Measurements from ENCODE around the gene GALNT6.
A peak's percentile ranks its signal among the peaks of the same experiment; 100 is the strongest.

The GALNT6 gene

GRCh38 chr12:51405801-51406207 is 14.6 kb upstream of the GALNT6 start:
- DNase-seq: no peak

DNA sequence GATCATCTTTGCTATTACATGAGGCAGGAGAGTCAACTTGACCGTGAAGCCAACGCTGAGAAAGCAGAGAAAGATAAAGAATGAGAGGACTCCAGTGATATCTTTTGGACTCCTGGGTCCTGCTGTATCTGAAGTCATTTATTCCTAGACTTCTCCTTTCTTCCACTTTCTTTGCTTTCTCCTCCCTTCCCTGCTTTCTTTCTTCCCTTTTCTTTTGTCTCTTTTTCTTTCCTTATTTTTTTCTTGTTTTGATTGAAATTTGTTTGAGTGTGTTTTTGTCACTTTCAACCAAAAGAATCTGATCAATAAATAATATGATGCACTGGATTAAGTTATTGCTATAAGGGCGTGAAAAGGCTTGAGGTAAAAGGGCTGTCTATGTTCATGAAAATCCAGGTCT is 13.4 kb upstream of the GALNT6 start:
- no peak for DNase-seq

- no peak for DNase-seq
These were observed 12.5 kb upstream of the GALNT6 start for GRCh38 chr12:51403681-51404136.

GRCh38 chr12:51403159-51403558 is 12.0 kb upstream of the GALNT6 start:
- DNase-seq: peak; percentile 25

DNA sequence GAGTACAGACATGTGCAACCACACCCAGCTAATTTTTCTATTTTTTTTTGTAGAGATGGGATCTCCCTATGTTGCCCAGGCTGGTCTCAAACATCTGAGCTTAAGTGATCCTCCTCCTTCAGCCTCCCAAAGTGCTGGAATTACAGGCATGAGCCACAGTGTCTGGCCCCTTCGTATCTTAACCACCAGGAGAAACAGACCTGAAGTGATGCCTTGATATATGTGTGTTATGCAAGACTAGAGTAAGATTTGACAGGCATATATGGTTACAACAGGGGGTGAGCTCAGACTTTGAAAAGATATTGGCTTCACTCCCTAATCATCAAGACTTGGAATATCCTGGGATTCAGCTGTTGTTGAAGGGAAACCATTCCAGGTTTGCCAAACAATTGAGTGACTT is 10.7 kb upstream of the GALNT6 start:
- DNase-seq: no peak

- no peak for DNase-seq
These were observed 10.3 kb upstream of the GALNT6 start for GRCh38 chr12:51401486-51401885.

DNA sequence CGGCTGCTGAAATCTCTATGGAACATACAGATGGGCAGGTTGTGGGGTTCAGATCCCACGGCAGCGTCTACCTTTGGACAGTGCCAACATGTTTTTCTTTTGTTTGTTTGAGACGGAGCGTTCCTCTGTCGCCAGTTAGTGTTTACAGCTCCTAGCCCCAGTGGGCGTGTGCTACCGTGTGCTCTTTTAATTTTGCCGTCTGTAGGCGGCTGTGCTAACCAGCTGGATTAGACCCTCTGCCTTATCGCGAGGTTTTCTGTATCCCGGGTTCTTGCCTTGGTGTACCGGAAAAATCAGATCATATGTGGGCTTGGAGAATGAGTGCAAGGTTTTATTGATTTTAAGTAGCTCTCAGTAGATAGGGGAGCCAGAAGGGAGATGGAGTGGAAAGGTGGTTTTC is 9.8 kb upstream of the GALNT6 start:
- no peak for DNase-seq

DNA sequence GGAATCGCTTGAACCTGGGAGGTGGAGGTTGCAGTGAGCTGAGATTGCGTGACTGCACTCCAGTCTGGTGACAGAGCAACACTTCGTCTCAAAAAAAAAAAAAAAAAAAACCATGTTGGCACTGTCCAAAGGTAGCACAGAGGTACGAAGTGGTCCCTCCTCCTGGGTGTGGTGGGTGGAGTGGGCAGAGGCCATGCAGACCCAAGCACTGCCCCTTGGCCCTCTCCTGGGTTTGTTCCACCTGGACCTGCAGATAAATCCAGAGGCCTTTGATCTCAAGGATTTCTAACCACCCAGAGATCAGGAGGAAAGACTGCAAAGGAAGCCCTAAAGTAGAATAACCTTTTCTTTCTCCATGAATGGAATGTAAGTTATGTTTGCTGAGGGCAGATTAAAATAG is 8.7 kb upstream of the GALNT6 start:
- no peak for DNase-seq

GRCh38 chr12:51397670-51398069 is 6.5 kb upstream of the GALNT6 start:
- DNase-seq: no peak

DNA sequence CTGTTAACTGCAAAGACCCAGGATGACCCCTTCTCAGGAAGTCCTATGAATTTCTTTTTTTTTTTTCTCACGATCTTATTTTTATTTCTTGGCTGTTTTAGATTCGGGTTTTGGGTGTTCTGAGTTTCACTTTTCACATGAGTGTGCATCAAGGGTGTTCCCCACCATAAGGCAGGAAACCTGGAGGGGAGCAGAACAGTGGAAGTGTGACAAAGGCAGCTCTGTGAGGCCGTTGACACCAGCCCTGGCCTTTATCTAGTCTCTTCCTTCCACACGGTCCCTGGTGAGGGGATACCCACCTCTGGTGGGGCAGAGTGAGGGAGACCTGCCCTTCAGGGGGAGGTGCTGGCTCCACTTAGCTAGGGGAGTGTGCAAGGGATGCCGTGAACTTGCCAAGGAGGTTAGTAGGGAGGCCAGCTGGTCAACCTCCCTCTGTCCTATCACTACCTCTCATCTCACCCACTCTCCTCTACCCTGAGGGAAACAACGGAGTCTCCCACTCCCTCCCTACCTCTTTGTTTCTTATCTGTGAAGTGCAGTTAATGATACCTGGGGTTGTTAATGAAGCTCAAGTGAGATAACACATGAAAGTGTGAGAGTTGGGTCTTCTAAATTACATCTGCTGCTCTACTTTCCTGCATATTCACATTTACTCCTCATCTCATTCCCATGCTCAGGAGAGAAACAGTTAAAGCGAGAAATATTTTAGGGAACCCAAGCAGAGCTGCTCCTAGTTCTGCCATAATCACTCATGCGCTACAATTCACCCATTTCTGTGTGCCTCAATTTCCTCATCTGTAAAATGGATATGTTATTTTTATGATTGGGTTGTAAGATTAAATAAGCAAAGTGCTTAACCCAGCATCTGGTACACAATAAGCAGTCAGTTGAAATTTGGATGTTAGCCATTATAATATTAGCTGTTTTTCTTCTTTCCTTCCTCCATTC is 4.4 kb upstream of the GALNT6 start:
- peak; percentile 73 for DNase-seq

- peak; percentile 78 for DNase-seq
These were observed 2.7 kb upstream of the GALNT6 start for GRCh38 chr12:51393676-51394545.

DNA sequence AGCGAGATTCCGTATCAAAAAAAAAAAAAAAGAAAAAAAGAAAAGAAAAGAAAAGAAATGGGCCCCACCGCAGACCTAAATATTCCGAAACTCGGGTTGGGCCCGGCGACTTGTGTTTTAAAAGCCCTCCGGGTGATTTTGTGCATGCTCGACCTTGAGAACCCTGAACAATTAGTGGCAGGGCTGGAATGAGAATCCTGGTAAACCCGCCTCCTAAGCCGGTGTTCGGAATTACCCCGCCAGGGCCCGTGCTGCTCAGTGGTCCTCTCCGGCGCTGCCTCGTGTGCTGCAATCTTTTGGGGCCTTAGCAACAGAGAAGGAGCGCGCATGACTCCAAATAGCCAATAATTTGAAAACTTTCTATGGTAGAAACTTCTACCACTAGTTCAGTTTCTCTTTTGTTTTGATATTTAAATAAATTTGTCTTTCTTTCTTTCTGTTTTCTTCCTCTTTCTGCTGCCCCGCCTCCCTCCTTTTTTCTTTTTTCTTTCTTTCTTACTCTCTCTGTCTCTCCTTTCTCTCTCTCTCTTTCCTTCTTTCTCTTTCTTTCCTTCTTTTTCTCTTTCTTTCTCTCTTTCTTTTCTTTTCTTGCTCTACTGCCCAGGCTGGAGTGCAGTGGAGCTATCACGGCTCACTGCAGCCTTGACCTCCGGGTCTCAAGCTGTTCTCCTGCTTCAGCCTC is 1.5 kb upstream of the GALNT6 start:
- peak; percentile 30 for DNase-seq

GRCh38 chr12:51390891-51391282 is 319 bp downstream of the GALNT6 start:
- DNase-seq: peak; percentile 19

DNA sequence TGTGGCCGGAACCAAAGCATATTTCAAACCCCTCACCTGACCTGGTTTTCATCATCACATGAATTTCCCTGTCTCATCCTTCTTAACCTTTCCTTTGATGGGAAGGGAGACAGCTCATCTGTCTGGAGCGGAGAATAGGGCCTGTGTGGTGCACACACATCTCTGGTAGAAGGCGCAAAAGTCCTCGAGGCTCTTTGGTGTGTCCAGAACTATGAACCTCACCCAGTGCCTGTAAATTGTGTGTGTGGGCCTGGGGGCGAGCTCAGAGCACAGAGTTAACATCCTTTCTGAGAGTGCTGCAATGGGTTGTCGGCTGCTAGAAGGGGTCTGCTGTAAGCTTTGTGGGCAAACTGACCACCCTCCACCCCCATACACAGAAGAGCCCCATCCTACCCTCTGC is 749 bp downstream of the GALNT6 start:
- DNase-seq: no peak

GRCh38 chr12:51389302-51389999 is 1.8 kb downstream of the GALNT6 start:
- DNase-seq: peak; percentile 15

DNA sequence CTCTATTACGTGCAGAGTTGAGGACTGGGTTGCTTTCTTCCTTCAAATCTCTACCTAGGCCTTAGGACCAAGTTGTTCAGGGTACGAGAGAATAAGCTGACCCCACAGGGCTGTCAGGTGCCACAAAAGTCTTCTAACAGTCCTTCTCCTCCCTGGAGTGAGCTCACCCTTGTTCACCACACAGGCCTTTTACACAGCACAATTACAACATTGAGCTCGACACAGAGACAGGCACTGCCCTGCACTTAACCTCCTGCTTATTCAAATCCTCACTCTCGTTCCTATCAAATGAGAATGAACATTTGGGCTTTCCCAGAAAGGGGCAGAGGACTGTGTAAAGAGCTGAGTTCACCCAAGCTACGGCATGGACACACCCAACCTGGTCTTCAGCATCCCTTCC is 2.4 kb downstream of the GALNT6 start:
- no peak for DNase-seq

DNA sequence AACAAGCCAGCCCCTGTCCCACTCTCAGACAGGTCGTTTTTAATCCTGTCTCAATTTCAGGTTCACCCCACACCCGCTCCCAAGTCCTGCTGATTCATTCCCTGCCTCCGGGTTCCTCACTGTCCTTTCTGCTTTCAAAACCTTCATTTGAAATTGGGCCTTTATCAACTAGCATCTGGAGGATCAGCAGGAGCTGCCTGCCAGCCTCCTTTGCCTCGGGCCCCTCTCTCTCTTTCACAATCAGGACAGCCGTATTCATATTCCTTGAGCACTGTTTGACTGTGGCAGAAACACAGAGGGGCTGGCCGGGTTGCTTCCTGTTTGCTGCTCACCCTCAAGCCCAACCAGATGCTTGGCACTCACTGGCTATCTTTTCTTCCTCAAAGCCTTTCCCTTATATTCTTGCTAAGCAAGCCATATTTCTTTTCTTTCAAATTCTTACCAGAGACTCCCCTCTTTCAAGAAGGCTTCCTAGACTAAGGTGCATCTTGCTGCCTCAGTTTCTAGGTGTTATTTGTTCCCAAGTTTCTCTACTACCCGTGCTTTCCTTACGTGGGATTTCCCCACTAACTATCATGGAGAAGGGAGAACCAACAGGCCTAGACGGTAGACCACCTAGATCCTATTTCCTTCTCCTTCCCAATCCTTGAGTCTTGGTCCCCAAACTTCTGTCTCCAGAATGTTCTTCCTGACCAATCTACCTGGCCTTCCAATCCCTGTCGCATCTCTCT is 3.0 kb downstream of the GALNT6 start:
- DNase-seq: no peak

DNA sequence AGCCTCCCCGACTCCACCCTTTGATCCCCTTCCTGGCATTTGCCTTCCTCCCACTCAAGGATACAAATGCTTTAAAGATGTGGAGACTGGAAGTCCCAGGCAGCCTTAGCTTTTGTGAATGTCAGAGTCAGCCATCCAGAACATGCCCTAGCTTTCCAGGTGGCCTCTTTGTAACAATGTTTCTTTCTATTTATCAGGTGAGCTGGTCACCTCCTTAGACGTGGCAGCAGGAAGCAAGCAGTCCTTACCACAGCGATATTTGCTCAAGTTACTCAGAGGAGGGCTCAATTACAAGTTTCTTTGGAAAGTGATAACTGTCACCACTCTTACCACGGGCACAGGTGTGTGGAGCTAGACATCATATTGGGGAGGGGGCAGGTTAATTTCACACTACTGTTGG is 4.9 kb downstream of the GALNT6 start:
- DNase-seq: no peak

DNA sequence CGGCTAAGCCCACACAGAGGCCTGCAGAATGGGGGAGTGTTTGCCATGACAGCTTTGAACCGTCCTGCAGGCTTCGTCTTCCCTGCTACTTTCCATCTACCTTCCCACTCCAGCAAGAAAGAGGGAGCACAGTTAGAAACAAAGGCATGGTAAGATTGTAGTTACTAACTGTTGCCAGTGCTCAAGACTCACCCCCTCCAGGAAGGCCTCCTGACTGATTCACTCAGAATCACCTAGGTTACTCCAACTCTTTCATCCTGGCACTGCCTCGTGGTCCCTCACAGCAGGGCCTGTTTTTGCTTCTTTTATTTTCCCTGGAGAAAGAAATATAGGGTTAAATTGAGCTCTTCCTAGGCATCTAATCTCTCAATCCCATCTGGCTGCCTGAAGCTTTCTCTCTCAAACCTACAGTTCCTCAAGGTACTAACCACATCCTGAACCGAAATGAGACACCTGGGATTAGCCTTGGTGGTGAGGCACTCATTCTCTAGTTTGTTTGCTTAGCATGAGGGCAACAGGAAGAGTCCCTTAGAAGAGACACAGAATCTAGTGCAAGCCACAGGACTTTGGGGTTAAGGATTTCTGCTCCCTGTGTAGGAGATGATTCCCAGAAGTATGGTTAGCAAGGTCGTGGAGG is 7.8 kb downstream of the GALNT6 start:
- DNase-seq: peak; percentile 21

GRCh38 chr12:51382173-51382572 is 9.0 kb downstream of the GALNT6 start:
- no peak for DNase-seq

Data from activated CD4-positive, alpha-beta T cell treated with anti-CD3 and anti-CD28 coated beads, Interleukin-10, Interleukin-2, amounts not matched to agents 100 ng/mL and 50 ng/mL, durations not matched to agents 16 hours and 8 hours (primary cell).